ENCODE data around the gene F2R. TPM values are rescaled to one million over a fixed set of nuclear protein-coding genes. Genes with fewer than 3 reads are reported as not detected.

F2R gene
- total and polyA plus RNA-seq, 2 of the 8 experiments (the other 6 are each of a cell fraction or from before 2014, with no cell fraction given), result 23.8 to 29.1 TPM

GRCh38 chr5:76771705-76772405 is 55.9 kb downstream of the F2R start:
- H3K4me1 ChIP-seq (replicated peaks in 1 of 4; ENCODE audit: control insufficient read depth in 3 of 4, insufficient read depth in 4 of 4, low read length in 3 of 4), result peaks cover 0 to 2% (median 0%) of the 10 kb centered on the region in 4 experiments; a peak in 1 of 7 replicates
- no peak overlapping the region for H3K18ac ChIP-seq (ENCODE audit: extremely low read depth, low read length)
- FAIRE-seq (no peak), DNase-seq (ENCODE audit: low read depth in 1 of 2, low spot score in 2 of 2) (no peak)
- no peak overlapping the region for H3K4ac ChIP-seq (replicated peaks; ENCODE audit: insufficient read length, low read depth, low read length)
- no peak overlapping the region for H3K4me2 ChIP-seq (ENCODE audit: insufficient read depth in 1 of 2, low read depth in 2 of 2, low read length in 2 of 2)
- H3K14ac ChIP-seq (ENCODE audit: insufficient read length), result no peak overlapping the region
- H3K23ac ChIP-seq (ENCODE audit: insufficient read length), result no peak overlapping the region
- H3K36me3 ChIP-seq (ENCODE audit: control insufficient read depth in 2 of 4, insufficient read depth in 4 of 4, low read length in 3 of 4), result no peaks in the 10 kb centered on the region
- H2BK5ac ChIP-seq (ENCODE audit: low read depth, low read length), result no peak overlapping the region
- H2BK20ac ChIP-seq (ENCODE audit: low read length), result no peak overlapping the region
- no peaks in the 10 kb centered on the region; the same call in 1 of the 2 replicates for H3K23me2 ChIP-seq (ENCODE audit: low read depth, low read length)
- POLR2A ChIA-PET (ENCODE audit: partially characterized antibody), result no interaction called here
- 72% methylated on average over 3 of the region's 3 CpGs; no CpG with 5 or more reads in 1 of the 2 experiments for WGBS, 2 experiments (ENCODE audit: extremely low coverage in 1 of 2, insufficient coverage in 1 of 2, insufficient read length in 1 of 2, insufficient replicate concordance in 2 of 2, low coverage in 1 of 2, low lambda C conversion rate in 2 of 2, missing lambda C conversion rate in 1 of 2)
- no peaks in the 10 kb centered on the region for H3K79me1 ChIP-seq (ENCODE audit: low read depth, low read length)
- H3K27me3 ChIP-seq (replicated peaks in 1 of 4; ENCODE audit: control insufficient read depth in 3 of 4, extremely low read depth in 1 of 4, insufficient read depth in 3 of 4, low read length in 3 of 4), result no peaks in the 10 kb centered on the region
- TF ChIP-seq SIRT6 (IDR thresholded peaks at IDR 0.05; ENCODE audit: low read length) (no peak), KDM1A (IDR thresholded peaks at IDR 0.05; ENCODE audit: borderline replicate concordance, low read length) (no peak), CEBPB (IDR thresholded peaks at IDR 0.05; ENCODE audit: low read depth, low read length) (no peak), YY1 (IDR thresholded peaks at IDR 0.05; ENCODE audit: low read depth, low read length) (no peak), POLR2AphosphoS5 (IDR thresholded peaks at IDR 0.05; ENCODE audit: low read depth, low read length) (no peak), SAP30 (IDR thresholded peaks at IDR 0.05; ENCODE audit: insufficient read depth, insufficient replicate concordance, low read length) (no peak), TAF7 (optimal IDR thresholded peaks at IDR 0.05; ENCODE audit: borderline replicate concordance, low read depth, low read length) (no peak), EZH2 (IDR thresholded peaks at IDR 0.05; ENCODE audit: low read depth, low read length, severe bottlenecking) (no peak), TEAD4 (IDR thresholded peaks at IDR 0.05; ENCODE audit: low read depth, low read length) (no peak), BACH1 (IDR thresholded peaks at IDR 0.05; ENCODE audit: low read length) (no peak), TCF12 (IDR thresholded peaks at IDR 0.05; ENCODE audit: low read depth, low read length) (no peak)
- no peak overlapping the region for H2AK5ac ChIP-seq (ENCODE audit: low read depth, low read length)
- CTCF ChIA-PET (ENCODE audit: partially characterized antibody), result interaction anchor here (3.7 kb wide), 1 partner anchor 54 kb away, joined by 24 read pairs; no protein-coding TSS in a partner anchor
- H3K4me3 ChIP-seq (ENCODE audit: extremely low read depth in 1 of 4, insufficient read depth in 2 of 4, low read depth in 3 of 4, low read length in 4 of 4), result no peak overlapping the region
- no peak overlapping the region for H3K27ac ChIP-seq (ENCODE audit: low read depth, low read length)
- no peak overlapping the region for H3K56ac ChIP-seq (replicated peaks; ENCODE audit: insufficient read length, low read depth, low read length)
- no peak overlapping the region for H2BK15ac ChIP-seq (ENCODE audit: low read length)
- H3K9ac ChIP-seq (replicated peaks in 1 of 4; ENCODE audit: extremely low read depth in 1 of 4, low read depth in 3 of 4, low read length in 3 of 4), result no peak overlapping the region
- H2BK120ac ChIP-seq (replicated peaks; ENCODE audit: low read depth, low read length), result no peak overlapping the region
- no peak overlapping the region for H2AFZ ChIP-seq (ENCODE audit: low read length)
- no peaks in the 10 kb centered on the region for H3K79me2 ChIP-seq (ENCODE audit: control insufficient read depth in 1 of 2, insufficient read depth in 2 of 2, low read length in 2 of 2)
- H4K91ac ChIP-seq (replicated peaks; ENCODE audit: insufficient read length, low read length), result no peak overlapping the region
- H4K8ac ChIP-seq (ENCODE audit: extremely low read depth, insufficient read depth, low read length), result no peak overlapping the region
- no peak overlapping the region for H4K5ac ChIP-seq (ENCODE audit: insufficient read length, low read depth, low read length)
- H3K9me3 ChIP-seq (ENCODE audit: insufficient read depth in 2 of 2, low read depth in 1 of 2, low read length in 1 of 2), result no peaks in the 10 kb centered on the region
- H2BK12ac ChIP-seq (ENCODE audit: low read depth, low read length), result no peak overlapping the region
- no peaks in the 10 kb centered on the region for H4K20me1 ChIP-seq (replicated peaks in 1 of 2; ENCODE audit: control insufficient read depth in 1 of 2, insufficient read depth in 2 of 2, low read length in 2 of 2)

Measured in H1 (cell line).